Activated effector memory CD4-positive, alpha-beta T cell treated with Interleukin-2 at 50 U/mL for 16 hours (primary cell): ENCODE results near the gene EFTUD2.

ENCODE experiments used
- DNase-seq: peaks from one replicate; pipeline ENCODE4 v3.0.0-alpha.2; 2020

The EFTUD2 gene

DNA sequence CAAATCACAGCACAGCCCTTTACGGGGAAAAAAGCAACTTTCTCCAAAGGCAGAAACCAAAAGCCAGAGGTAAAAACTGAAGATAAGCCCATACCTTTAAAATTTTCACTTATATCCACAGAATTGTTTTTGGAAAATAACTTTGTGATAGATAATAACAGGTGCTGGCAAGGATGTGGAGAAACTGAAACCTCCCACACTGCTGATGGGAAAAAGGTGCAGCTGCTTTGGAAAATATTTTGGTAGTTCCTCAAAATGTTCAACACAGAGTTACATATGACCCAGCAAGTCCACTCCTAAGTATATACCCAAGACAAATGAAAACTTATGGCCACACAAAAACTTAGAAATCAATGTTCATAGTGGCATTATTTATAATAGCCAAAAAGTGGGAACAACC, 12.2 kb downstream of the EFTUD2 start:
- no peak for DNase-seq

DNA sequence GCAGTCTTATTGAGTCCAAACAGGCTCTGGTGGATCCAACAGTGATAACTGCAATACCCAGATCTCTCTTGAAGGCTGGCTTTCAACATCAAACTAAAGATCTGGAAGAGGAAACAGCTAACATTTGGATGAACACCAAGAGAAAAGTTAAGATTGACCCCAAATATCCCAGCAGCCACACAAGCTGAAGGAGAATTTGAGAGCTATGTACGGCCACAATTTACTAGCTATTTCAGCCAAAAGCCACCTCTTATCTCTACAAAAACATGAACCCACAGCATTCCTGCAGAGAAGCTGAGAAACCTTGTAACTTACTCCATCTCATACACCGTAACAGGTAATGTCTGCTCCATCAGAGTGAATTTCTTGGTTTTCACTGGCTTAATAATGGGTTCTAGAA, 14.3 kb downstream of the EFTUD2 start:
- no peak for DNase-seq

GRCh38 chr17:44881145-44881544, 18.1 kb downstream of the EFTUD2 start:
- DNase-seq = no peak

DNA sequence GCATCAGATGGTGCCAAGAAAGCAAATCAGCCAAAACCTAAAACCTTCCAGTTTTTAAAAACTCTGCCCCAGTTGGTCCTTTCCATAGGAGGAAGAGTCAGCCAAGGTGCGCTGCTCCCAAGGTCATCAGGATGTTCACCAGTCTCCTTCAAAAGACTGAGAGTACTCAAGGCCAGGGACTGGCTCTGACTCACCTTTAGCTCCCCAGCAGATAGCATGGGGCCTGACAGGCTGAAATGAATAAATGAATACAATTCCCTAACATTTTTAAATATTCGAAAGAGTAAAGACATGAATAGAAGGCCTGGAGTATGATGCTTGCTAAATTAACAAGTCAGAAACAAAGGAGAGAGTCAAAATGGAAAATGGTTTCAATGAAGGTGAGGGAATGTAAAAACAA, 19.2 kb downstream of the EFTUD2 start:
- DNase-seq = no peak

- no peak for DNase-seq
These were observed 19.9 kb downstream of the EFTUD2 start for GRCh38 chr17:44879376-44879775.

DNA sequence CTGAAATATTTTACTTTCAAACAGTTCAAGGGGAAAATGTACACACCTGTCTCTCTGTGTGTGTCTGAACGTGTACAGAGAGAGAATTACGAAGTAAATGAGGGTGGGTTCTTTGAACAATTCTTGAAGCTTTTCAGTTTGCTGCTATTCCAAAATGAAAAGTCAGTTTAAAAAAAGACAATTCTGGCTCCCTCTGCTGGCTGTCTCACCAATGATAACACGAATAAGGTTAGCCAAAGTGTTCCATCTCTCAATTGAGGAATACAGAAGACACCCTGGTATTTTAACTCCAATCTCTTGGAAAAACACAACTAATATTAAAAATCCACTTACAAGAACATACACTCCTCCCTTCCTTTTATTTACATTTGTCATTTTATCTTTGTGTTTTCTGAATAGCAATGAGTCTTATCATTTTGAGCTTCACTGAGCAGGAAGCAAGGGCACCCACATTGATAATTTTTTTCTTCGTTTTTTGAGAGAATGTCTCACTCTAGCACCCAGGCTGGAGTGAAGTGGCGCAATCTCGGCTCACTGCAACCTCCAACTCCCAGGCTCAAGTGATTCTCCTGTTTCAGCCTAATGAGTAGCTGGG, 20.5 kb downstream of the EFTUD2 start:
- DNase-seq = no peak

DNA sequence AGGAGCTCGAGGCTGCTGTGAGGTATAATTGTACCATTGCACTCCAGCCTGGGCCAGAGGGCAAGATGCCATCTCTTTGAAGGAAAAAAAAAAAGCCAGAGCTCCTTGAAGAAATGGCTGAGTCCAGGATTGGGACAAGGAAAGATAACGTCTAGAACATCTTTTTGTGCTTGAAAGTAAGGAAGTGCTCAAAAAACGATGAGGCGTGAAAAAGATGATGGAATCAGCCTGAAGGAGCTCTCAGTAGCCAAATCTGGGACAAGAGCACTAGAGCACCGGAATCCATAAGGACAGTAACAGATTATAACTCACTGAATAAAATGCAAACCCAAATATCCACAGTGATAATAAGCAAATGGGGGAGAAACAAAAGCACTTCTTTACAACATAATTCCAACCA, 22.1 kb downstream of the EFTUD2 start:
- no peak for DNase-seq

- no peak for DNase-seq
These were observed 23.5 kb downstream of the EFTUD2 start for GRCh38 chr17:44875761-44876160.

DNA sequence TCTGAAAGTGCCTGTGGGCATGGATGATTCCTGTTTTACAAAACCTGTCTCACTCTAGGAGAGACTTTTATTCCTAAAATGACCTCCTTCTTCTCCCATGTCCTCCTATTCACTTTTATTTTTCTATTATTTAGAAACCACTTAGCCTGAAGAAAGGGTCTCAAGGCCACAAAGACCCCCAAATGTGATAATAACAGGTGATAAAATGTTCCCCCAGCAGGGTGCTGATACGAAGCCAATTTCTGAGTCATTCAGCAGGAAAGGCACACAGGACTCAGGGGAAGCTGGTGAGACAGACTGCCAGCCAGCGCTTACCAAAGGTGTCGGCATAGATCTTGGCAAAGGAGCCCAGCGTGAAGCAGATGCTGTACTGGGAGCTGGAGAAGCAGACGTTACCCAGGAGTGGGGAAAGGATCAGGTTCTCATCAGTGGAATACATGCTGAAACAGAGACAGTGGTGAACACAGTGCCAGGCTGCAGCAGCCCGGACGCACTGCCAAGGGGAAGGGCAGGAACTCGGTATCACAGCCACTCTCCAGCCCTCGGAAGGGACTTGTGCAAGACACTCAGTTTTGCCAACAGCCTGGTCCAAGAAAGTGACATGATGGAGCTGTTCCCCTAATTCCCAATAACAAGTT, 27.0 kb downstream of the EFTUD2 start:
- no peak for DNase-seq

- no peak for DNase-seq
These were observed 27.7 kb downstream of the EFTUD2 start for GRCh38 chr17:44871556-44871955.

GRCh38 chr17:44867841-44868240, 31.4 kb downstream of the EFTUD2 start:
- DNase-seq = no peak

- DNase-seq = no peak
These were observed 33.3 kb downstream of the EFTUD2 start for GRCh38 chr17:44865931-44866330.

DNA sequence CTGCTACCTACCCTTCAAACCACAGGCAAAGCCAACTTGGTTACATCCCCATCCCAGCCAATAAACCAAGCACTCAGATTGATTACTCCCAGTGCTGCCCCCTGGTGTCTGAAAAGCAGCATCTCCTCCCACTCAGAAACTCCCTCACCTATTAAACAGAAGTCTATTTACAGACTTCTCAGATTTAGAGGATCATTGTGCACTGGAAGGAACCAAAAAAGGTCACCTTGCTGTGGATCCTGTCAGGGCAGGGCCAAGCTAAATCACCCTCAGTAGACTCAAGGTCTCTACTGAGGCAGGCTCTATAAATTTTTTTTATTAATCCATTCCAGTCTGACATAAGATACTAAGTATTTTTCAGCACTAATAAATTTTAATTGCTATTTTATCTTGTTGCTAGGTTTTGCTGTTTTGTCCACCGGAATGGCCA, 34.0 kb downstream of the EFTUD2 start:
- peak; percentile 39 for DNase-seq

- DNase-seq = no peak
These were observed 34.4 kb downstream of the EFTUD2 start for GRCh38 chr17:44864831-44865230.

GRCh38 chr17:44863061-44863918, 36.0 kb downstream of the EFTUD2 start:
- no peak for DNase-seq

DNA sequence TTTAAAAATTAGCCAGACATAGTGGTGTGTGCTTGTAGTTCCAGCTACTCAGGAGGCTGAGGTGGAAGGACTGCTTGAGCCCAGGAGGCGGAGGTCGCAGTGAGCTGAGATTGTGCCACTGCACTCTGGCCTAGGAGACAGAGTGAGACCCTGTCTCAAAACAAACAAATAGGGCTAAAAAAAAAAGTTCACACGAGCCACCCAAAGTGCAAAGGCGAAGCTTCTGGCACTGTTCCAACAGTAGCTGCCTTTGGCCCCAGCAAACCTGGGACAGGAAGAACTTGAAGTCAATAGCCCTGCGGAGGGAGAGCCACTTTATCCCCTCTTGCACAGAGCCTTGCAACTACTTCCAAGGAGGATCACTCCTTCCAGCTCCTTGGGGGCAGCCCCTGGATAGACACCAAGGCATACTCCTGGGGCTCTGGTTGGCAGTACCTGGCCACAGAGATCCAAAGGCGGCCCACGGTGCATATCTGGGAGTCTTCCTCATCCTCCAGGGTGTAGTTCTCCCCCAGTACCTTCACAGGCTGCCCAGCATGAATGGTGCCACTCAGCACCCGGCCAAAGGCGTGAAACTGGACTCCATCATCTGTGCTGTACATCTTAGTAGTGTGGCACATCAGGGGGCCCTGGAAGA, 36.8 kb downstream of the EFTUD2 start:
- no peak for DNase-seq

GRCh38 chr17:44859701-44860100, 39.5 kb downstream of the EFTUD2 start:
- no peak for DNase-seq

DNA sequence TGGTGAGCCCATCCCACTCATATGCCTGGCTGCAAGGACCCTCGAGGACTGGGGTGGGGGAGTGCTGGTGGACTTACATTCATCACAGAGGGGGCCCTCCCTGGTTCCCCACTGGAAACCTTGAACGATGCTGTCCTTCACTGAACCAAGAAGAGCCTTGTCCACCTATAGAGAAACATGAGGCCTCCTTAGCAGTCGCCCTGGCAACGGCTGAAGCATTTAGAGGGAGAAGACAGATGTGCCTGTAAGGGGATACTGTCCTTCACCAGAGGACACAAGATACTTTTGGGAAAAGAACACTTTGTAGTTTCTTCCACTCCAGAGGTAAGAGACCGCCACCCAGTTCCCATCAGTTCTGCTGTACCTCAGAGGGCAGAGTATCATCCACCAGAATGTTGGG, 45.1 kb downstream of the EFTUD2 start:
- no peak for DNase-seq

DNA sequence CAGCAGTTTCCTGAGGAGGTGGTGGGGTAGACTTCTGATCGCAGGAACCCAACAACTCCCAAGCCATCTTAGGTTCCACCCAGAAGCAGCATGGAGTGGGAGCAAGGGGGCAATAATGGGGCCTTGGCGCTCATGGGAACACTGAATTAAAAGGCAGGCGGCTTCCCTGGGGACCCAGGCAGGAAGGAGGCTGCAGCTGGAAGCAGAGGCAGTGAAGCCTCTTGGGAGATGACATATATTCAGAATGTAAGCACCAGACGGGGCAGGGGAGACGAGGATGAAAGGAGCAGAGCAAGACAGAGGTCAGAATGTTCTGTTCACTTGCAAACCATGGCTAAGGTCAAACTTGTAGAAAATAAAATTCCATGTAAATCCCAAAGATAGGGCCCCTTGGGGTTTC, 48.6 kb downstream of the EFTUD2 start:
- DNase-seq = no peak

- DNase-seq = no peak
These were observed 49.2 kb downstream of the EFTUD2 start for GRCh38 chr17:44850025-44850424.

- no peak for DNase-seq
These were observed 50.2 kb downstream of the EFTUD2 start for GRCh38 chr17:44848961-44849489.

DNA sequence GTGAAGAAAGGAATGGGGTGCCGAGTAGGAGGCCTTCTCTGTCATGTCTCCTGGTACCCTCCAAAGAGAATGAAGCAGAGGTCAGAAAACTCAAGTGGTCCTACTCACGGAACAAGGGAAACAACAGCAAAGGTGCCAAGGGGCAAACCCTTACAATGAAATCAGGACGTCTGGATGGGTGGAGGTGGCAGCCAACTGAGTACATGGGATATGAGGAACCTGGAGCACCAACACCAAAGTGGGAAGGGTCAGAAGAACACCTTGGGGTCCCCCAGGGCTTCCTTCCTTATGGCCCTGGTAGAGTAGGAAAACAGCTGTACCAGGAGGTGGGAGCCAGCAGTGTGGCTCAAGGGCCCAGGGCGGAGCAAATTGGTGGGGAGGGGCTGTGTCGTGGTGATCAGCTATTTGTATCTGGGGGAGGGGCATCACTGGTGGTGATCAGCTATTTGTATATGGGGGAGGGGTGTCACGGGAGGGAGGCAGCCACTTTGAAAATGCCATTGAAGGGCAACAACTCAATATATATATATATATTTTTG, 50.9 kb downstream of the EFTUD2 start:
- no peak for DNase-seq

DNA sequence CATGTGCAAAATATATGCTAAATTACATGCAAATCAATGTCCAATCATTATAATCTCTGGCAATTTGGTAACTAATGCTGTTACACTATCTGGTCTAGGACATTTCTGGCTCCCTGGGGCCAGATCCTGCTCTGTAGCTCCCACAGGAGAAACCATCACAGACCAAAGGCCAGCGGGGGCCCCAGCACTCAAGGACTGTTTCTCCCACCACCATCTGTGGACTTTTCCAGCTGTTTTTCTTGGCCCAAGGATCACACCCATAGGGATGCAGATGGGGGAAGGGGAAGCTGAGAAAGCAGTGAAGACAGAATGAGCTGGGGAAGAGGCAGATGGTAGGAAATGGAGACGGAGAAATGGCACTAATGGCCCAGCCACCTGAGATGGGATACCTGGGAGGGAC, 51.7 kb downstream of the EFTUD2 start, which contains the start of gene HIGD1B:
Gene HIGD1B (plus strand): TSS at position 298 of the 400 bp plus-strand sequence. CDS start 270 bp downstream, outside the sequence.
- no peak for DNase-seq
